Heart left ventricle (tissue), 13 donors: ENCODE measurements around the gene POMP.

Source experiments
- CTCF ChIP-seq, 12 donors: fragments of 200-600 bp; sonication (generic) in 4 of 12; IDR thresholded peaks; one replicate each; pipeline versions ENCODE4 v1.5.0 to v1.8.0; 2018 to 2022; ENCODE audit warnings: antibody characterized with exemption in 12 of 12, mild to moderate bottlenecking in 5 of 12
- POLR2A ChIP-seq, 2 donors: fragments of 450-650 bp; IDR thresholded peaks; one replicate each; pipeline ENCODE4 v1.6.1; 2017; ENCODE audit warnings: antibody characterized with exemption in 2 of 2, mild to moderate bottlenecking in 2 of 2, moderate library complexity in 2 of 2
- donor health status: ischemic (EF 13 %, LVEDD 7.1; RV severe dilation, severe dysfunction).
- donor health status: DM: no; HTN: yes; CAD: no.
- donor health status: DM: no; HTN: no; CAD: no.
- donor health status: ischemic (EF 25% LVEDD 6.9; RV normal size, moderate dysfunction).
- donor health status: ischemic (EF 25% LVEDD 5.7; RV mildly dilated, moderate dysfunction).
- donor health status: ischemic (EF 35%, LVEDD 5.7; RV mildly dilated, moderate dysfunction).
- donor health status: nonischemic (EF 11% LVEDD 7.7; RV severe dilation, severe dysfunction).
- donor health status: DM: yes; HTN: yes; CAD: no.
- donor health status: PGD.
- donor health status: ischemic (EF 29% LVEDD 5.4; RV normal size, mild dysfunction).
- donor health status: nonischemic (EF 23%, LVEDD 6.1; RV moderate dilation, normal function).

- no peak for TF ChIP-seq POLR2A (IDR thresholded peaks at IDR 0.05)
- TF ChIP-seq CTCF (IDR thresholded peaks at IDR 0.05): no peak
Measured at GRCh38 chr13:28659621-28659970, 666 bp downstream of the POMP start.
